Femur (tissue), 1 donor: ENCODE data around the gene SEMA5A.

Experiments
- DNase-seq: peaks from one replicate; pipeline ENCODE4 v3.0.0-alpha.2; 2017

SEMA5A gene

DNA sequence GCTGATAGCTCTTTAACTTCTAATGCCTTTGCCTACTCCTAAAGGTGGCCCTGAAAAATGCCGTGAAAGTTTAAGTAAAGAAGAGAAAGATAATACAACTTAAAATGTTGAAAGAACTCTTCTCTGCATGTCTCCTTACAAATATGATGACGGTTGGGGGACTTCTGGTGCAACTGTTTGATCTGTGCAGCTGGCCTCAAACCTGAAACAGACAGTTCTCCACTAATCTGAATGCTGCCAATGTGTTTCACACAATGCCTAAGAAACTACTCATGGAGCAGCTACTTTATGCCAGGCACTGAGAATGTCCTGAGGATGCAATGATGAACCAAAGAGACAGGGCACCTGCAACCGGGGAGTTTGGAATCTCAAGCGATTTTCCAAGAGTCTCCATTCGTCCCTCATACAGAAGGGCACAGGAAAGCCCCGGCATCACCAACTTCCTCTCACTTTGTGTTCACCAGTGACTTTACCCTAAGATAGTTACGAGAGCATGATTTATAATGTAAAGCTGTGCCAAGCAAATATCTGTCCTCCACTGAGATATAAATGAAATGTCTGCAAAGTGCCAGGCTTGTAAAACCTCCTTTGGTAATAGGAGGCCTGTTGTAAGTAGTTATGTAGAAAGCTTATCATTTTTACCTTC, 455.4 kb downstream of the SEMA5A start:
- no peak for DNase-seq

DNA sequence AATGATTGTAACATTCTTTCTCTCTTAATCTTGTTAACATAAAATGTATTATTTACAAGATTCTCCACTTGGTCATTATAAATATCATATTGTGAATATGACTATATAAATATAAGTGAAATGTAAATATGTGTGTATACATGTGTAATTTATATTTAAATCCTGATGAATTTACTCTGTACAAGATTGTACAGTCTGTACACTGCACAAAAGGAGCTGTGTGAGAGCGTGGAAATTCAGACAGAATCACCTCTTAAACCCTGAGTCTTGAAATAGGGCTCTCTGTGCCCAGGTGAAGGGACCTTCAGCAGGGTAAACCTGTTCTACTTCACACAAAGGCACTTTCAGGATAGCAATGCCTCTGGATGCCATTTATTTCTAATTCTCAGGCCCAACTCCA, 456.0 kb downstream of the SEMA5A start:
- no peak for DNase-seq

DNA sequence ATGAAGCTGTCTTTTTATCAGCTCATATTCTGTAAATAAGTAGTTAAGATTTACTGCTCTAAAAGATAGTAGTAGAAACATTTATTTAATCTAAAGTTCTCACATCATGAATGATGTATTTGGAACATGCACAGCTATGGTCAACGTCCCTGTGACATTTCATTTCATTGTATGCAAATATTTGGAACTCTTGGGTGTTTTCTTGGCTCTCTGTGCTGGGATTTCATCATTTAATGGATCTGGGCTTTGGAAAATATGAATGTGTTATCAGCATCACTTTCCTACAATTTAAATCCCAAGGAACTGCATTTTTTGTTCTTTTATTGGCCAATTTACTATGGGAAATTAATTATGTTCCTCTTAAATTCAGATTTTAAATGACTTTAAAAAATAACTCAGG, 462.9 kb downstream of the SEMA5A start:
- DNase-seq, result no peak

DNA sequence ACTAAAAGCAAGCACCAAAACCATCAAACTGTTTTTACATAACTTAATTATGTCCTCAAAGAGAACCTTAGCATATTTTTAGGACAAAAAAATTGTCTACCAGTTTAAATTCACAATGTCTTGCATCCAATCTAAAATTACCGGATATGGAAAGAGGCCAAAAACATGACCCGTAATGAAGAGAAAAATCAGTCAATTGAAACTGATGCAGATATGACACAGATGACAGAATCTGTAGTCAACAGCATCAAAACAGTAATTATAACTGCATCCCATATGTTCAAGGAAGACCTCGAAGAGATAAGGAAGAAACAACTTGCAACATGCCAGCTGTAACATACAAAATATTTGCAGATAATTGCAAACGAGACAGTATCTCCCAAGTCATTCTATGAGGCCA, 473.2 kb downstream of the SEMA5A start:
- no peak for DNase-seq

DNA sequence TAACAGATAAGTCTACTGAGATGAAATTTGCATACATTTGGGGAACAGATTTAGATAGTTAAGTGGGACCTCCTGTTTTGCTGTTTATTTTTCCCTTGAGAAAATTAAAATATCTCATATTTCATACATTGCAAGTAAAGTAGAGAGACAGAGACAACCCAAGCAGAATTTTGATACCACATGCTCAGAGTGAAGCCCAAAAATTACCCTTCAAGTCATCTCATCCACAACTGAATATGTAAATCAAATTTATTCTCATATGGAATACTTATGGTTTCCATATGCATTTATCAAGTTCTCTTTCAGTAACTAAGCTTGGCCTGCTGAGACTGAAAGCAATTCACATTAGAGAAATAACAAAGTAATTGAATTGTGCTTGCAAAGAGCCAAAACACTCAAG, 474.4 kb downstream of the SEMA5A start:
- DNase-seq, result no peak

DNA sequence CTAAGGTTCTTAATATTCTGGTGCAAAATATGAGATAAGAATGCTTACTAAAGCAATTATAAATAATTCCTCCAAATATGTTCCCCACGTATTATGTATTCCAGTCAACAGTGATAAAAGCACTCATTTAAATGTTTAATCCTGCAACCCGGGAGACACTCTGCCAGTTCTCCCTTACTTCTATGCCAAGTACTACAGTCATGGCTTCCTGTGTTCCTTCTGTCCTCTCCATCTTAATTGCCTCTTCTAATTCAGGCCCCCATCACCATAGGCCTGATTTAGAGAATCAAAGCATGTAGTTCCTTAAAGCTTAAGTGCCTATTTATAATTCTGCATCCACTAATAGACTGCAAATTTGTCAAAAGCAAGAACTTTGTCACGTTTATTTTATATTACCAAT, 474.8 kb downstream of the SEMA5A start:
- no peak for DNase-seq

DNA sequence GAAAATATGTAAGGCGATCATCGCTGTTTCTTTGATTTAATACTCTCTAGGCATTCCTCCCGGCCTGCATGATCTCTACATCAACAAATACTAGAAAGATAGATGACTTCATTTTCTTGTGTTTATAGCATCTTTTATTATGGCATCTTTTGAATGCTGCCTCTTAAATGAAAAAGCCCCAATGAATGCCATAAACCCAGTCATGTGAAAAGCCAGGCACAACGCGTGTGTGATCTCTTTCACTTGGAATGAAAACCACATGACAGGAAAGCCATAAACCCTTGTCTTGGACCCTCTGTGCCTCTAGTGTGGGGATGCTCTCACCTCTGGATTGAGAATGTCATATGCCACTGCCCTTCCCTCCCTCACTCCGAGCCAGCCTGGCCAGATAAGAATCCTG, 476.2 kb downstream of the SEMA5A start:
- DNase-seq, result no peak

DNA sequence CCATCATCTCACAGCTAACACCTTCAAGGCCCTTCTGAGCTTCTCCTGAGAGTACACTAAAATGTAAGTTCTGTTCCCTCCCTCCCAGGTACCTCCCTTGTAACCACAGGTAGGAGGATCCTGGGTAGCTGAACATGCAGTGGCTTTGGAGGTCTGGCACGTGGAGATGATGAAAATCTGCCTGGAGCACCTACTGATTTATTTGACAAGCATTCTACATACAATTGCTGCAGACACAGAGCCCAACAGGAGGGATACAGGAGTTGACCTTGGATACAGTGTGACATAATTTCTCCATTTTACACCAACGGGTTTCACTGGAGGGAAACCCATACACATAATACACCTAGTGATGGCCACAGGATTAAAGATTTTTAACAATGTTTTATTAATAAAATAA, 478.7 kb downstream of the SEMA5A start:
- DNase-seq, result no peak

DNA sequence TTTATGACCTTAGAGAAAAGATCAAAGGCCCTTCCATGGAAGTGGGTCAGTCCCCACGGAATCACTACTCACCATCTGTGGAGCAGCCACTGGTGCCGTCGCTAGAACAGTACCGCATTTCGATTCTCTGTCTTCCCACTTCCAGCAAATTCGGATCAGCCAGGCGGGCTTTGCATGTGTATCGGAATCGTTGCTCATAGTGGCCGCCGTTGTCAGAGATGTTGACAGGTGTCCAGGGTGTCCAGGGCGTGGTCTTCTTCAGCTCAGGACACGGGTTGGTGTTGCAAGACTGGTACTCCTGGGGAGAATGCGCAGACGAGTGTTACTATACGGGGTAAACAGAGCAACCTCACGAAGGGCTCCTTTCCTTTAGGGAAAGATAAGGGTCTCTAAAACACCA, 479.5 kb downstream of the SEMA5A start:
- no peak for DNase-seq

DNA sequence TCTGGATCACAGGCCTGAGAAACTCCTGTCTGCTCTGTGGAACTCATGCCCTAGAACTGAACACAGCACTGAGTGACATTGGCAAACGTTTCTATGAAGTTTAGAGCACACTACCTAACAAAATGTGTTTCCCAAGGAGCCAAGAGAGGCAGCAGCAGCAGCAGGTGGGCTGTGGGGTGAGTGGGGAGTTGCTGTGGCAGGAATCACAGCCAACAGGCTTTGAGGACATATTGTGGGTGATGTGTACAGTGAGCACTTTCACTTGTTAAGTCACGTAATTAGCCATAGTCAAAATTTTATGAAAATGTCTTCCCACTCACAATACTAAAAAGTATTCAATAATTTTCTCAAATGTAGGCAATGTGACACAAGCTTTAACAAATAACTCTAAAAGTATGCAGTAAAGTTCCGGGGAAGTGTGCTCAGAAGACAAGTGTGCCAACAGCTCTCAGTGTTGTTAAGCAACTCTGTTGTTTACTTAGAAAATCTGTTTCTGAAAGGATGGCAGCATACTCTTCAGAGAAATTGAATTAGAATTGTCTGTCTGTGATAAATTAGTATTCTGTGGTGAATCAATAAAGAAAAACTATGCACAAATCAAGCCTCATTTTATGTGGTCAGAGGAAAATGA, 482.1 kb downstream of the SEMA5A start:
- DNase-seq, result no peak

DNA sequence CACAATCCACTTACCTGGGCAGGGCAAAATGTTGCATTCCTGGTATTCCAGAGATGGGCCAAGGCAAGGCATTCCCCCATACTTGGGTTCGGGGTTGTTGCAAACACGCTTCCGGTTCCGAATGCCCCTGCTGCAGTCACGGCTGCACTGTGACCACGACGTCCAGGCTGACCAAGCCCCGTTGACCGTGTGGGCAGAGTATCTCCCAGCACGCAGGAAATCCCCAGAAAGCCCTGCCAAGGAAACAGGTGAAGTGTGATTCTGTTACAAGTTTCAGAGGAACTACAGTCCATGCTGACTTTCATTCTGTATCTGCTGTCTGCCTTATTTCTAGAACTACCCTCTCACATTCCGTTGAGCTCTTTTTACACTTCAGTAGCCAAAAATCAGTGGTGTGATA, 483.0 kb downstream of the SEMA5A start:
- DNase-seq, result no peak

DNA sequence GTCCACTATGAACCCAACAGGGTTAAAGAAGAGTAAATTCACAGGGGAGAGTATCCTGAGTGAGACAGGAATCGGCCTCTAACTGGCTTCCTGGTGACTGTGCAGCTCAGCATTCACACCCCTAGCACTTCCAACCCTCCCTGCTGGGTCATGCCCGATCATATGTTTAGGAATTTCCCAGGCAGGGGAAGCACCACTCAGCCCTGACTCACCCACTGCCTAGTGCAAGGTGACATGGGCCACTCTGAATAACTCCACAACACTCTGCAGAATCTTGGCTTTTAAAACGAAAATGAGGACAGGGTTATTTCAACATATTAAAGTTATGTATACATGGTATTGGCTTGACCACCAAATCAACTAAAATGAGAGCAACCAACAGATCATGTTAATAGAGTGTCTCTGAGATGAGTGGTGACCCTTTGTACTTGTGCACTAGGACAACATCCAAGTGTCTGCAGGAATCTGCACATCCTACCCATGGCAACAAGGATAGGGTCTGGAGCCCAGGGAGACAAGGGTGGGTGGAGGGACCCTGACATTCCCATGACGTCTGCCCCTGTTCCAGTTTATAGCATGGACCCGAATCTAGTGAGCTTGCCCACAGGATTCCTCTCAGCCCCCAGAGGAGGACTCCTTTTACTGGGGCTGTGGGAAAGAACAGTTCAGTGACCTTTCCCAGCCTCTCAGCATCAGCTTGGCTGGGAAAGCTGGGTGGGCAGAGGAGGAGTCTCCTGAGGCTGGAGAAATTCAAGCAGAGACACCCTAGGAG, 485.8 kb downstream of the SEMA5A start:
- peak; percentile 39 for DNase-seq

DNA sequence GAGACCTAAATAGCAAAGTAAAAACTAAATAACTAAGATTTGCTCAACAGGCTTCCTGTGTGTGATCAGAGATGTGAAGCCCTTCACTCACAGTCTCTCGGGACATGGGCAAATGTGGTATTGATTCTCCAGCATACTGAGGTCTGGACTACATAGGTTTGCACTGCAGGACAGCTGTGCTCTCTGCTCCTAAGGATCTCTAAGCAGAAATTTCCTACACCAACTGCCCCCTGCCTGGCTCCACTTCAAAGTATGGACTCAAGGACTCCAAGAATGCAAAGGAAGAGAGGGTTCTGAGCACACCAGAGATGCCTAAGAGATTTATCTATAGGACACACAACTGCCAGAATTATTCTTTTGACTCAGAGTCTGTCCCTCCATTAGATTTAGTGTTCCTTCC, 487.2 kb downstream of the SEMA5A start:
- no peak for DNase-seq

DNA sequence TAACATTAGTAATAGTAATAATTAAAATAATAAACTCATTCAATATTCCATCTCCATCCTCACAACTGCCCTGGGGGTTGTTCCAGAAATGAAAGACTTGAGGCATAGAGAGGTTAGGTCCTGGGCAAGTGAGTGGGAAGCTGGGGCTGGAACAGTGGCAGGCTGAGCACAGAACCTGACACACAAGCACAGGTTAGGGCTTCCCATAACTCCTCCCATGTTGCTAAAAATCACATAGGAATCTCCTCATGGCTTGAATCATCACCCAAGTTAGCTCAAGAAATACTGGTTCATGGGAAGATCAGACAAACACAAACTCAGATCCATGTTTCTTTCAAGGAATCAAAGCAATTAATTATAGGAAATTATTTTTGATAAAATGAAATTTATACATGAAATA, 487.7 kb downstream of the SEMA5A start:
- no peak for DNase-seq

DNA sequence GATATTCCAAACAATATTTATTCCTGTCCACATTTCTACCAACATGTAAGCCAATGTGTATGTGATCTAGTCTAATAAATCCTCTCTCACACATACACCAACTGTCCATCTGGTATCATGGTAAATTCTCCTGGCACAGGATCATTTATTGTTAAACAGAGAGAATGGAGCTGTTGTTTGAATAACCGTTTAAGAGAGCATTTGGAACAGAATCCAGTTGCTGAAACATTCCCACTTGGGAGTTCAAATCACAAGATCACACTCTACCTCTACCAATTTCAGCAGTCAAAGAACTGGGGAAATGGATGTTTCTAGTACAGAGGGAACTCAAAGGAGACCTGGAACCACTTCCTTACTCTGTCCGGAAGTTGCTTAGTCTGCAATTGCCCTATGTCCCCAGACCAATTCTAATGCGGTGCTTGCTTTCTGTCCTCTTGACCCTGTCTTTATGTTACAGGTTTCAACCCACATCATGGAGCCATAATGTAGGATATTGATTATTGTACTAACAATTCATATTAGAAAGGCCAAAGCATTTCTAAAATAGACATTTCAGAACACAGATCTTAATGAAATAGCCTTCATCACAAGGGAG, 488.4 kb downstream of the SEMA5A start:
- no peak for DNase-seq

DNA sequence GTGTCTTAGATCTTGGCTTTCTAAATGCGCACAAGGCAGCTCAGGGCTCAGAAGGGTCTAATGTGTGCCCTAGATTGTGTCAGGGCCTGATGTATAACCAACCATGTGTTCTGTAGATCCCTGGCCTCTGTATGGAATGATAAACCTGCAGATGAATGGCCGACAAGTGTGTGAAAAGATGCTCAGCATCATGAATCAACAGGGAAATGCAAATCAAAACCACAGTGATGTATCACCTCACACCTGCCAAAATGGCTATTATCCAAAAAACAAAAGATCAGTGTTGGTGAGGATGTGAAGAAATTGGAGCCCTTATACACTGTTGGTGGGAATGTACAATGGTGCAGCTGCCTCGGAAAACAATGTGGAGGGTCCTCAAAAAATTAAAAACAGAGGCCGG, 489.8 kb downstream of the SEMA5A start:
- no peak for DNase-seq

DNA sequence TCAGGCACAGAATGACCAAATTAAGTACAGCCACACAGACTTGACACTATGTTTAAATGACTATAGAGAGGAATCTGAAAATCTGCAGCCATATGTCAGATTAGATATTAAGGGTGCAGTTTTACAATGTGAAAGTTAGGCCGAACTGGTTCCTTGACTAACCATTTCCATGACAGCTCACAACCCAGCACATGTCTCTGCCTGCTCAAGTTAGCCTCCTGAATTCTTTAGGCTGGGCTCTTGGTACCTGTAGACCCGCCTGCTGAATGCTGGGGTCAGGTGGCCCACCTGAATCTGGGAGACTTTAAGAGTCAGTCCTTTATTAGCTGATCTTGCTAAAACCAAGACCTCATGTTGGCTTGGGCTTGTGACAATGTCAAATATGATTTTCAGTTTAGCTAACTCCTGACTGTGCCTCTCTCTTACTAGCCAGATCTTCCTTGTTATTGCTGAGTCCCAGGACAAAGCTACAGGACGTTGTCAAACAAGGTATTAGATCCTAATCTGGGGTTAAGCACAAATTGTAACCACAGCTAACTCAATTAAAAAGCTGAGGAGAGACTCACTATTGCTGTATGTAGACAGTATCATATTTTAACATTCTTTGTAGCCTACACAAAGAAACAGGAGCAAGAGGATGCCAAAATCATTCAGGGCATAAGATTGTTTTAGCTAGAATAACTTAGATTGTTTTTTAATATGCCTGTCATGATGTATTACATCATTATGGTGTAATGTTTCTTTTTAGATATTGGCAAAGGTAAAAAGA, 490.9 kb downstream of the SEMA5A start:
- no peak for DNase-seq

DNA sequence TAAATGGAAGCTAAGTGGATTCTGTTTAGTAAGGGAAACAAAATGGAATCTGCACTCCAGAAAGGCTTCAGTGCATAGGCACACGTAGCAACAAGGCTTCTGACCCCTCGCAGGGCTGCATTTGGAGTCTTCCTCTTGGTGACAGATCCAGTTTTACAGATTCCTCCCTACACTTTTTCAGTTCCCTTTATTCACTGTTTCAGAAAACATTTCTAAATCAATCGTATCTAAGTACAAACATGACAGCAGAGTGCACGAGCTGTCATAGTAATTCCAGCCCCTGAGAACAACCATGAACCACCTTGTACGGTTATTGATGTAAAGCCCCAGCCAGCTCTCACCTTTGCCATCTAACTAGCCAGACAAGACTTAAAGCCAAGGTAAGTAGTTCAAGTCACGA, 491.6 kb downstream of the SEMA5A start:
- no peak for DNase-seq

DNA sequence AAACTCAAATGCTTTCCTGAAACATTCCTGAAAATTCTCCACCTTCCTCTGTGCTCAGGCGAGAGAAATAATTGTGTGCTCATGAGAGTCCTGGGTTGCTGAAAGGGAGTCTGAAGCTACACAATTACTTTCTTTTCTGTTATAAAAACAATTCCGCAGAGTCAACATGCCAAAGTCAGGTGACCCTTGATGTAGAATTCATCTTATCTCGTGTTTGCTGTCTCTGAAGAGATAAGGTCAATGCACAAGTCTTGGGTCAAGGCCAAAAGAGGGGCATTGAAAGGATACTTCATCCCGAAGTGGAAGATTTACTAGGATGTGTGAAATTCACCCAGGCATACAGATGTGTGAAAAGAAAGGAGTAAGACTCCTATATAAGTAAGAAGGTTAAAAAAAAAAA, 493.5 kb downstream of the SEMA5A start:
- no peak for DNase-seq

DNA sequence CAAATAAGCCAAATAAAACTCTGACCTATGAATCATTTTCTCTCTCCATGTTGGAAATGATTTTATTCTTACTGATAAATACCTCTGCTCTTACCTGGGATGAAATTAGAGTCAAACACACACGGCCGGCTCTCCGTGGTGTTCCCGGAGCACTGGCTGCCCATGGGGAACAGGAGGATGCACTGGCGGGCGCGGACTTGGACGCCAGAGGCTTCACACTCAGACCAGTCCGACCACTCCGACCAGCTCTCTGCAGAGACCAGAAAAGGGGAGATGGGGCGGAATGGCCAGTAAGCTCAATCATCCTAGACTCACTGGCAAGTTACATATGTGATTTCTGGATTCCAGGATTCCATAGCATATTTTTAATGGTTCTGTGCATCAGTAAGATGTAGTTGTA, 494.1 kb downstream of the SEMA5A start:
- no peak for DNase-seq

DNA sequence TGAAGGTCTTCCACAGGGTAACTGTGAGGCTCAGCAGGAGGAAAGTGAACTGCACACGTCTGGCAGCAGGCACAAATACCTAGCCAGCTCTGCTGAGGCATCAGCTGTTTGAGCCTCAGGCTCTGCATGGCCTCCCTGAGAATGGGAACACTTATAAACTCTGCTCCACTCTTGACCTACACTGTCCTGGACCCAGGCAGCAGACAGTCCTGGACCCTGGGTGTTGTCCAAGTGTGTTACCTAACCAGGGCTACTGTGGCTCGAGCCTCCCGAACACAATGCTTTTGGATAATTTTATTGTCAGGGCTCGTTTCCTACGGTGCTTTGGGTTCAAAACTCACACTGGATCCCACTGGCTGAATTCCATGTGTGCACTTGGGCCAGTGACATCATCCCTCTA, 497.9 kb downstream of the SEMA5A start:
- DNase-seq, result no peak

DNA sequence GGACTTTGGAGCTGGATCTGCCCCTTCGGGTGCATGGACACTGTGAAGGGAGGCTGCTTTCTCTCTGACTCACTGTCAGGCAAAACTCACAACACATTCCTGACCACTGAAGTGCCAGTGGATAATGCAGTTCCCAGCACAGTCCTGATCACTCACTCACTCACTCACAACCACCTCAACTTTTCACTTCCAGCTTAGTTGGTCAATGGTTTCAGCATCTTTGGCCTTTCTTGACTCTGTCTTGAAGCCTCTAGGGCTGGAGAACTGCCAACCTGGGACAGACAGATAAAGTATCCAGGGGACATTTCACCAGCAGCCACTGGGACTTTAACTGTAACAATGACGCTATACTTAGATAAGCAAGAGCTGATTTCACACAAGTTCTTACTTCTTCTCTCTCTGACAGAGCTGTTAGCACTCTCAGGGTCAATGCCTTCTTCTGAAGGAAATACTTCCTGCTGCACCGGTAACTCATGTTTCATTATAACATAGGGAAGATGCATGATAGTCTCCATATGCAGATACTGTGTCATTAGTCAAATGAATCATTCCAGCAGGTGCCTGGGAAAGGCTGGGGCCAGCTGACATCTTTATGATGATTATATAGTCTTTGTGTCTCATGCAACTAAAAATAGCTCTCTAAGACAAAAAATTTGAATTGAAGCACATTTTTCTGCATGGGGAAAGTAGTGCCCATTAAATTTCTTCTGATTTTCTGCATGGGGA, 499.0 kb downstream of the SEMA5A start:
- no peak for DNase-seq

DNA sequence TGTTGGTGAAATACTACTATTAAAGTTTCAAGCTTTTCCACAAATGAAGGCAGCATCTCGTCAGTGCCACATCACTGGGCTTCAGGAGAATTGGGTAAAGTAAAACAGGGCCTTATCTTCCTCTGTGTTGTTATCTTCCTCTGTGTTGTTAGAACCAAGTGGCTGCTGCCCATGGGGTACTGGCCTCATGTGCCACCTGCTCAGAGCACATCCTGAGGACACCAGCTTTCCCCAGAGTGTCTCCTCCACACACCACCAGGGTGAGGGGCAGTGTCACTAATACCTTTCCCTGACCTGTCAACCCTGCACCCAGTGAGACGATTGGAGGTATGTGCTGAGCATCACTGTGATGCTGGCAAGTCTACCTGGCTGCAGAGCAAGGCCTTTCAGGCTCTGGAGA, 499.9 kb downstream of the SEMA5A start:
- no peak for DNase-seq
